Brain microvascular endothelial cell (primary cell): ENCODE measurements around the gene XRN2.

ENCODE experiments used
- DNase-seq: peaks from one replicate; pipeline ENCODE4 v3.0.0-alpha.2; 2020
- H3K27ac ChIP-seq: fragments of 250-450 bp; sonication (Bioruptor Pico); 2 replicates; pipeline ENCODE4 v1.5.1; 2020; ENCODE audit warnings: mild to moderate bottlenecking, moderate library complexity
- H3K27me3 ChIP-seq: fragments of 250-450 bp; sonication (Bioruptor Pico); replicated peaks from 2 replicates; pipeline ENCODE4 v1.5.1; 2020; ENCODE audit warnings: mild to moderate bottlenecking
- H3K36me3 ChIP-seq: fragments of 250-450 bp; sonication (Bioruptor Pico); replicated peaks from 2 replicates; pipeline ENCODE4 v1.5.1; 2020; ENCODE audit warnings: mild to moderate bottlenecking
- H3K4me3 ChIP-seq: 2 replicates; pipeline ENCODE4 v1.5.1; 2011; ENCODE audit warnings: low read depth, mild to moderate bottlenecking, control low read depth, low read length, moderate library complexity
- in situ Hi-C: cut with HindIII; loops from 2 replicates; pipeline ENCODE4 v1.10.0; 2017; ENCODE audit warnings: low sequenced_read_pairs, low pct_ligation_motif_present
- TF ChIP-seq, protein P1 (sequence below): IDR thresholded peaks from 2 replicates; pipeline ENCODE4 v1.5.1; 2011; ENCODE audit warnings: low read depth, mild to moderate bottlenecking, moderate library complexity, low read length, control low read depth, inconsistent platforms; ENCODE audit errors: missing control alignments

The XRN2 gene

DNA sequence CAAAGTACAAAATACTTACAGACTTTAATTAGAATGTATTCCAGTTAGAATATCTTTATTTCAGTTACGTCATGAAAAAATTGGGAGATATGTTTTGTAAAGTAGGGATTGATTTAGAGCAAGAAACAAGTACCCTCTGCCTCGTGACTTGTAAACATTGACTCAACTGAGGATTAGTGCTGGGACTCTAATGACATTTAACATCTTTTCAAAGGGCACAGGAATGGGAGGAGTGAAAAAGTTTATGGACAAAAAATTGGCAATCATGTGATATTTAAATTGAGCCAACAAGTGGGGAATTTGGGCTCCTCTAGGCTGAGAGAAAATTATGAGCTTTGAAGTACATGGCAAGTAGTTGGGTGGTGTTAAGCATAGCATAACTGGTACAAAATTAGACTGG lies 68.9 kb downstream of the XRN2 start:
- Histone ChIP-seq H3K27ac (no peak overlapping the region), H3K36me3 (peaks cover 10% of the 10 kb centered on the region), H3K4me3 (no peak overlapping the region), H3K27me3 (no peaks in the 10 kb centered on the region)
- DNase-seq: no peak
- in situ Hi-C loops: no loop called here
- TF ChIP-seq, protein P1, sequence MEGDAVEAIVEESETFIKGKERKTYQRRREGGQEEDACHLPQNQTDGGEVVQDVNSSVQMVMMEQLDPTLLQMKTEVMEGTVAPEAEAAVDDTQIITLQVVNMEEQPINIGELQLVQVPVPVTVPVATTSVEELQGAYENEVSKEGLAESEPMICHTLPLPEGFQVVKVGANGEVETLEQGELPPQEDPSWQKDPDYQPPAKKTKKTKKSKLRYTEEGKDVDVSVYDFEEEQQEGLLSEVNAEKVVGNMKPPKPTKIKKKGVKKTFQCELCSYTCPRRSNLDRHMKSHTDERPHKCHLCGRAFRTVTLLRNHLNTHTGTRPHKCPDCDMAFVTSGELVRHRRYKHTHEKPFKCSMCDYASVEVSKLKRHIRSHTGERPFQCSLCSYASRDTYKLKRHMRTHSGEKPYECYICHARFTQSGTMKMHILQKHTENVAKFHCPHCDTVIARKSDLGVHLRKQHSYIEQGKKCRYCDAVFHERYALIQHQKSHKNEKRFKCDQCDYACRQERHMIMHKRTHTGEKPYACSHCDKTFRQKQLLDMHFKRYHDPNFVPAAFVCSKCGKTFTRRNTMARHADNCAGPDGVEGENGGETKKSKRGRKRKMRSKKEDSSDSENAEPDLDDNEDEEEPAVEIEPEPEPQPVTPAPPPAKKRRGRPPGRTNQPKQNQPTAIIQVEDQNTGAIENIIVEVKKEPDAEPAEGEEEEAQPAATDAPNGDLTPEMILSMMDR: no peak

DNA sequence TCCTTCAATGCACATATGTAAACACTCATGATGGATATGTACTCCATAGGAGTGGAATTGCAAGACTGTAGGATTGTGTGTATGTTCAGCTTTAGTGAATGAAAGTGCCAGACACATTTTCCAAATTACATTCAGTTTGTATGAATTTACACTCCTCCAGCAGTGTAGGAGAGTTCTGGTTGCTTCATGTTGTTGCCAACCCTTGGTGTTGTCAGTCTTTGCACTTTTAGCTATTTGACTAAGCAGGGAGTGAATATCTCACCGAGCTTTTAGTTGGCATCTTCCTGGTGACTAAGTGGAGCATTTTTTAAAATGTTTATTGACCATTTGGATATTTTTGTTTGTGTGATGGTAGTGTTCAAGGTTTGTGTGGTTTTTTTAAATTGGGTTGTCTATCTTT lies 70.3 kb downstream of the XRN2 start:
- no peak overlapping the region for H3K4me3 ChIP-seq
- peaks cover 7% of the 10 kb centered on the region for H3K36me3 ChIP-seq
- in situ Hi-C loops: no loop called here
- TF ChIP-seq, protein P1: no peak
- H3K27me3 ChIP-seq: no peaks in the 10 kb centered on the region
- DNase-seq: no peak
- no peak overlapping the region for H3K27ac ChIP-seq

DNA sequence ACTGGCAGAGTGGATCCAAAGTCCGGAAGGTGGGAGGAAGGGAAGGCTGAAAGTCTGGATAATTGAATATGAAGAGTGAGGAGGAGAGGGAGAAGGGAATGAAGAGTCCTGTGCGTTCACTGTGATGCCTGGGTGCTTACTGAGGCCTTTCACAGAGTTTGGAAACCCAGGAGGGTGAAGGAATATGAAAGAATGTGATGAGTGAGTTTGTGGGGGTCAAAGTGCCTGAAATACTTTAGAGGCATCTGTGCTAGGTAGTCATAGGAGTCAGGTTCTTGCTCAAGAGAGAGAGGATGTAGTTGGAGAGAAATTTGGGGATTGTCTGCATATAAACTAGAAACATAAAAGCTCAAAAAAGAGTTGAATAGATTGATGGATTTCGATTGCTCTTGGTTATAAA lies 73.5 kb downstream of the XRN2 start:
- no peak for DNase-seq
- Histone ChIP-seq H3K27ac (no peak overlapping the region), H3K27me3 (no peaks in the 10 kb centered on the region), H3K4me3 (no peak overlapping the region), H3K36me3 (no peaks in the 10 kb centered on the region)
- in situ Hi-C loops: no loop called here
- TF ChIP-seq, protein P1: no peak

DNA sequence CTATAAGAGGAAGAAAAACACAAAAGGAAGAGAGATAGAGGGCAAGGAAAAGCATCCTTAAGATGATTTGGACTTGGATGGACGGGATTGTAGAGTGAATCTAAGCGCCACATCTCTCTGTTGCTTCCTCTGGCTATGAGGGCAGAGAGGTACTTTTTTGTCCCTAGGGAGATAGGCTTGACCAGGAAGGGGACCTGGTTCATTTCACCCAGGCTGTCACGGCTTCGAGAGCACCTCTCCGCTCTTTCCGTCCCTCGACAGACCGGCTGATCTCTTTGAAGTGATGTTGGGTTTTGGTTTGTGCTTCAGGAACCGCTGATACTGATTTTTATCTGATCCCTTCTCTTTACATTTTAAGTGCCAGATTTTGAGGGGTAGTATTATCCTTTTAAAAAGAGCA lies 74.6 kb downstream of the XRN2 start:
- Histone ChIP-seq H3K36me3 (no peaks in the 10 kb centered on the region), H3K4me3 (no peak overlapping the region), H3K27me3 (no peaks in the 10 kb centered on the region), H3K27ac (no peak overlapping the region)
- in situ Hi-C loops: no loop called here
- DNase-seq: no peak
- TF ChIP-seq, protein P1: no peak

- H3K27me3 ChIP-seq: no peaks in the 10 kb centered on the region
- TF ChIP-seq, protein P1: no peak
- DNase-seq: no peak
- no peak overlapping the region for H3K27ac ChIP-seq
- in situ Hi-C loops: no loop called here
- H3K4me3 ChIP-seq: no peak overlapping the region
- no peaks in the 10 kb centered on the region for H3K36me3 ChIP-seq
These were observed 75.1 kb downstream of the XRN2 start for GRCh38 chr20:21378259-21378658.

DNA sequence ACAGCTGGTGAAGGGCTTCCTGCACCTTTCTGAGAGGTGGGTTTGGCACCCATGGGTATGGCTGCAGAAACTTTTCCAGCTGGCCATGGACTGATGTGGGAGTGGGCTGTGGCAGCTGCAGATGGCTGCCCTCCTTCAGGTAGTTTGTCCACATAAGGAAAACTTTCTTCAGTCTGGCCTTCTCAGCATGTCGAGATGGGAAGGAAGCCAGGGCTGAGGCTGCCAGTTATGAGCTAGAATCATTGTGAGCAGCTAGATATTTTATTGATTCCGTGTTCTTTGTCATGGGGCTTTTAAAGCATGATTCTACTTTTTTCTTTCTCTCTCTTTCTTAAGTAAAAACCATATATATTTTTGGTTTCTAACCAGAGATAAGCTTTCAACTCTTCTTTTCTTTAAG lies 77.6 kb downstream of the XRN2 start:
- H3K4me3 ChIP-seq: no peak overlapping the region
- no peak for DNase-seq
- no peaks in the 10 kb centered on the region for H3K27me3 ChIP-seq
- TF ChIP-seq, protein P1: no peak
- H3K36me3 ChIP-seq: peaks cover 5% of the 10 kb centered on the region
- no peak overlapping the region for H3K27ac ChIP-seq
- in situ Hi-C loops: no loop called here
